C4-2B (cell line): ENCODE data around the gene SETD1B.

Experiments used
- H3K27ac ChIP-seq: fragments of 450-650 bp; 2 replicates; pipeline ENCODE4 v1.5.1; 2017
- CTCF ChIP-seq: fragments of 450-650 bp; conservative IDR thresholded peaks from 2 replicates; pipeline ENCODE4 v1.5.1; 2017; ENCODE audit warnings: mild to moderate bottlenecking
- ZFX ChIP-seq: fragments of 450-650 bp; IDR thresholded peaks from 2 replicates; pipeline ENCODE4 v1.6.1; 2017

SETD1B gene

GRCh38 chr12:121793838-121794533 lies 9.8 kb upstream of the SETD1B start:
- TF ChIP-seq CTCF, result peak; percentile 95
- TF ChIP-seq ZFX, result no peak
- peak overlapping the region; percentile 98 for H3K27ac ChIP-seq

- TF ChIP-seq ZFX, result no peak
- TF ChIP-seq CTCF, result peak; percentile 79; the same call in 1 of the 2 replicates
- peak overlapping the region; percentile 98 for H3K27ac ChIP-seq
Measured at GRCh38 chr12:121794534-121795033, 9.2 kb upstream of the SETD1B start.

GRCh38 chr12:121795034-121795968 lies 8.5 kb upstream of the SETD1B start:
- peak overlapping the region; percentile 98 for H3K27ac ChIP-seq
- TF ChIP-seq ZFX (no peak), CTCF (peak; percentile 67)

- TF ChIP-seq CTCF (peak; percentile 33), ZFX (no peak)
Measured at GRCh38 chr12:121796855-121797751, 6.7 kb upstream of the SETD1B start.

GRCh38 chr12:121797937-121798786 lies 5.6 kb upstream of the SETD1B start:
- no peak for TF ChIP-seq ZFX
- TF ChIP-seq CTCF, result no peak
- H3K27ac ChIP-seq, result peak overlapping the region; percentile 98

More at GRCh38 chr12:121796855-121797751, 6.7 kb upstream of the SETD1B start:
- H3K27ac ChIP-seq, result peak overlapping the region; percentile 98

- peak overlapping the region; percentile 98 for H3K27ac ChIP-seq
Measured at GRCh38 chr12:121798787-121799155, 5.0 kb upstream of the SETD1B start.

More at GRCh38 chr12:121798787-121799155, 5.0 kb upstream of the SETD1B start:
- TF ChIP-seq ZFX (no peak), CTCF (no peak)
